ENCODE measurements around the gene SYT11. TPM values are rescaled to one million over a fixed set of nuclear protein-coding genes. Genes with fewer than 3 reads are reported as not detected.
A peak's percentile ranks its signal among the peaks of the same experiment; 100 is the strongest.

Gene SYT11
- total and polyA plus RNA-seq, 2 experiments from 2014 or later, result 0.39 to 2.0 TPM

GRCh38 chr1:155861896-155862295, 2.5 kb downstream of the SYT11 start:
- no peak overlapping the region for H3K4me2 ChIP-seq
- DNase-seq (ENCODE audit: low spot score), result no peak
- H3K27me3 ChIP-seq, result peaks cover 6% of the 10 kb centered on the region
- peaks cover under 1% of the 10 kb centered on the region for H3K79me2 ChIP-seq
- no peak overlapping the region for H2AFZ ChIP-seq
- no peak overlapping the region for H3K27ac ChIP-seq
- no peaks in the 10 kb centered on the region for H3K9me2 ChIP-seq (replicated peaks; ENCODE audit: insufficient read depth)
- H3K9me3 ChIP-seq (ENCODE audit: low read depth), result no peaks in the 10 kb centered on the region
- no peak for TF ChIP-seq EZH2phosphoT487 (IDR thresholded peaks at IDR 0.05; ENCODE audit: low read depth, severe bottlenecking, unreplicated experiment)
- TF ChIP-seq EZH2 (IDR thresholded peaks at IDR 0.05; ENCODE audit: borderline replicate concordance), result no peak
- TF ChIP-seq, protein P1, sequence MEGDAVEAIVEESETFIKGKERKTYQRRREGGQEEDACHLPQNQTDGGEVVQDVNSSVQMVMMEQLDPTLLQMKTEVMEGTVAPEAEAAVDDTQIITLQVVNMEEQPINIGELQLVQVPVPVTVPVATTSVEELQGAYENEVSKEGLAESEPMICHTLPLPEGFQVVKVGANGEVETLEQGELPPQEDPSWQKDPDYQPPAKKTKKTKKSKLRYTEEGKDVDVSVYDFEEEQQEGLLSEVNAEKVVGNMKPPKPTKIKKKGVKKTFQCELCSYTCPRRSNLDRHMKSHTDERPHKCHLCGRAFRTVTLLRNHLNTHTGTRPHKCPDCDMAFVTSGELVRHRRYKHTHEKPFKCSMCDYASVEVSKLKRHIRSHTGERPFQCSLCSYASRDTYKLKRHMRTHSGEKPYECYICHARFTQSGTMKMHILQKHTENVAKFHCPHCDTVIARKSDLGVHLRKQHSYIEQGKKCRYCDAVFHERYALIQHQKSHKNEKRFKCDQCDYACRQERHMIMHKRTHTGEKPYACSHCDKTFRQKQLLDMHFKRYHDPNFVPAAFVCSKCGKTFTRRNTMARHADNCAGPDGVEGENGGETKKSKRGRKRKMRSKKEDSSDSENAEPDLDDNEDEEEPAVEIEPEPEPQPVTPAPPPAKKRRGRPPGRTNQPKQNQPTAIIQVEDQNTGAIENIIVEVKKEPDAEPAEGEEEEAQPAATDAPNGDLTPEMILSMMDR (IDR thresholded peaks at IDR 0.05; ENCODE audit: poor library complexity), result no peak
- no peaks in the 10 kb centered on the region for H3K36me3 ChIP-seq (replicated peaks; ENCODE audit: insufficient read depth, low read depth)
- H3K4me1 ChIP-seq (ENCODE audit: insufficient read depth), result no peaks in the 10 kb centered on the region
- H4K20me1 ChIP-seq (ENCODE audit: insufficient read depth, poor library complexity, severe bottlenecking), result no peaks in the 10 kb centered on the region
- 91% methylated on average over 2 of the region's 2 CpGs for WGBS (ENCODE audit: low lambda C conversion rate, missing lambda C conversion rate)
- H3K4me3 ChIP-seq, result no peak overlapping the region

DNA sequence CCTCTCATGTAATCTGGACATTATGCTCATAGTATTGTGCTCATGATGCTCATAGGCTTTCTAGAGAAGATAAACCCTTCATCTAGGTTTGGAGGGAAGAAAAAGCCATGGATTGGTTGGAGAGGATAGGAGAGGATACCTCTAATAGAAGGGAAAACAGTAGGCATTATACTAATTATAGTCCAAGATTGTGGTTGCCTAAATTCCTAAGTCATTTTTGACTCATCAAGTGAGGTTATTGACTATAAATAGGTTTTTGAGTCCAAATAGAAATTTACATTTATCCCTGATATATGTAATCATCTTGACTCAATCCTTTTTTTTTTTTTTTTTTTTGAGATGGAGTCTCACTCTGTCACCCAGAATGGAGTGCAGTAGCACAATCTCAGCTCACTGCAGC, 5.0 kb downstream of the SYT11 start:
- Histone ChIP-seq H3K9me2 (replicated peaks; ENCODE audit: insufficient read depth) (no peaks in the 10 kb centered on the region), H3K4me3 (no peak overlapping the region), H3K79me2 (no peaks in the 10 kb centered on the region), H3K4me2 (no peak overlapping the region), H3K27me3 (peaks cover 6% of the 10 kb centered on the region), H3K36me3 (replicated peaks; ENCODE audit: insufficient read depth, low read depth) (no peaks in the 10 kb centered on the region), H3K4me1 (ENCODE audit: insufficient read depth) (no peaks in the 10 kb centered on the region), H4K20me1 (ENCODE audit: insufficient read depth, poor library complexity, severe bottlenecking) (no peaks in the 10 kb centered on the region), H3K27ac (no peak overlapping the region), H3K9me3 (ENCODE audit: low read depth) (no peaks in the 10 kb centered on the region), H2AFZ (no peak overlapping the region)
- DNase-seq (ENCODE audit: low spot score), result no peak
- TF ChIP-seq, protein P1 (IDR thresholded peaks at IDR 0.05; ENCODE audit: poor library complexity), result no peak

GRCh38 chr1:155867766-155868165, 8.4 kb downstream of the SYT11 start:
- 86% methylated on average over 8 of the region's 8 CpGs for WGBS (ENCODE audit: low lambda C conversion rate, missing lambda C conversion rate)
- Histone ChIP-seq H3K36me3 (replicated peaks; ENCODE audit: insufficient read depth, low read depth) (no peaks in the 10 kb centered on the region), H3K4me1 (ENCODE audit: insufficient read depth) (no peaks in the 10 kb centered on the region), H3K9me3 (ENCODE audit: low read depth) (no peaks in the 10 kb centered on the region), H2AFZ (no peak overlapping the region), H3K9me2 (replicated peaks; ENCODE audit: insufficient read depth) (no peaks in the 10 kb centered on the region), H3K27ac (no peak overlapping the region), H3K4me3 (no peak overlapping the region), H4K20me1 (ENCODE audit: insufficient read depth, poor library complexity, severe bottlenecking) (no peaks in the 10 kb centered on the region), H3K4me2 (no peak overlapping the region), H3K79me2 (no peaks in the 10 kb centered on the region), H3K27me3 (peaks cover 2% of the 10 kb centered on the region)
- TF ChIP-seq EZH2phosphoT487 (IDR thresholded peaks at IDR 0.05; ENCODE audit: low read depth, severe bottlenecking, unreplicated experiment), result no peak
- TF ChIP-seq, protein P1 (IDR thresholded peaks at IDR 0.05; ENCODE audit: poor library complexity), result no peak
- TF ChIP-seq EZH2 (IDR thresholded peaks at IDR 0.05; ENCODE audit: borderline replicate concordance), result no peak
- no peak for DNase-seq (ENCODE audit: low spot score)

DNA sequence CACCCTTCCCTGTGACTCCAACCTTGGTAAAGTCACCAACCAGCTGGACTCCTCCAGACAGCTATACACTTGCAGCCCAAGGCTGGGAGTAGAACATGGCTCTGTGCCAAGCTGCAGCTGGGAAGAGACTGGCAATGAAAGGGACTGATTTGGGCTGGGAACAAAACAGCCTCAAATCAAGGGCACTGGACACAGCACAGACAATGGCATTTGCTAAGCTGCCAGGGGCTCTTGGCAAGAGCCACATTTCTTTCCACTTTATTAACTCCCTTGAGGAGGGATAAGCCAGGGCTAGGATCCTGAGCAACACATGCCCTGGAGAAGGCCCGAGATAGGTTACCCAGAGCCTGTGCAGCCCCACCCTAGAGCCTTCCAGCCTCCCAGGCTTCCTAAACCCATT, 12.0 kb downstream of the SYT11 start:
- Histone ChIP-seq H3K27me3 (no peaks in the 10 kb centered on the region), H3K36me3 (replicated peaks; ENCODE audit: insufficient read depth, low read depth) (no peaks in the 10 kb centered on the region), H4K20me1 (ENCODE audit: insufficient read depth, poor library complexity, severe bottlenecking) (no peaks in the 10 kb centered on the region), H3K9me3 (ENCODE audit: low read depth) (no peaks in the 10 kb centered on the region), H3K4me2 (no peak overlapping the region), H3K27ac (no peak overlapping the region), H3K4me3 (no peak overlapping the region), H2AFZ (no peak overlapping the region), H3K9me2 (replicated peaks; ENCODE audit: insufficient read depth) (no peaks in the 10 kb centered on the region), H3K79me2 (no peaks in the 10 kb centered on the region), H3K4me1 (ENCODE audit: insufficient read depth) (no peaks in the 10 kb centered on the region)
- TF ChIP-seq, protein P1 (IDR thresholded peaks at IDR 0.05; ENCODE audit: poor library complexity), result no peak
- TF ChIP-seq EZH2 (IDR thresholded peaks at IDR 0.05; ENCODE audit: borderline replicate concordance) (no peak), EZH2phosphoT487 (IDR thresholded peaks at IDR 0.05; ENCODE audit: low read depth, severe bottlenecking, unreplicated experiment) (no peak)
- peak; percentile 28 for DNase-seq (ENCODE audit: low spot score)
- WGBS (ENCODE audit: low lambda C conversion rate, missing lambda C conversion rate), result 70% methylated on average over 1 of the region's 1 CpG
